IMR-90 (cell line): Measurements from ENCODE around the gene ANAPC7.

ENCODE experiments used
- MAFK ChIP-seq: IDR thresholded peaks from 2 replicates; pipeline ENCODE4 v1.6.1; 2012; ENCODE audit warnings: low read depth, low read length, improper control_type of control experiment
- MXI1 ChIP-seq: IDR thresholded peaks from 2 replicates; pipeline ENCODE4 v1.6.1; 2012; ENCODE audit warnings: low read depth, mild to moderate bottlenecking, low read length, moderate library complexity, borderline replicate concordance
- POLR2A ChIP-seq: IDR thresholded peaks from 2 replicates; pipeline ENCODE4 v1.6.1; 2012; ENCODE audit warnings: mild to moderate bottlenecking, low read depth, low read length
- RAD21 ChIP-seq: IDR thresholded peaks from 2 replicates; pipeline ENCODE4 v1.6.1; 2012; ENCODE audit warnings: low read length, improper control_type of control experiment
- RCOR1 ChIP-seq: IDR thresholded peaks from 2 replicates; pipeline ENCODE4 v1.6.1; 2012; ENCODE audit warnings: mild to moderate bottlenecking, low read length, improper control_type of control experiment; ENCODE audit not compliant: insufficient replicate concordance
- TF ChIP-seq, protein P1 (sequence below): conservative IDR thresholded peaks from 2 replicates; pipeline ENCODE4 v1.5.1; 2012; ENCODE audit warnings: mild to moderate bottlenecking, low read depth, low read length, improper control_type of control experiment
- TF ChIP-seq, protein P2 (sequence below): fragments of 150-350 bp; IDR thresholded peaks from 2 replicates; pipeline ENCODE4 v1.6.1; 2017; ENCODE audit warnings: mild to moderate bottlenecking, antibody characterized with exemption, low read length, low read depth

DNA sequence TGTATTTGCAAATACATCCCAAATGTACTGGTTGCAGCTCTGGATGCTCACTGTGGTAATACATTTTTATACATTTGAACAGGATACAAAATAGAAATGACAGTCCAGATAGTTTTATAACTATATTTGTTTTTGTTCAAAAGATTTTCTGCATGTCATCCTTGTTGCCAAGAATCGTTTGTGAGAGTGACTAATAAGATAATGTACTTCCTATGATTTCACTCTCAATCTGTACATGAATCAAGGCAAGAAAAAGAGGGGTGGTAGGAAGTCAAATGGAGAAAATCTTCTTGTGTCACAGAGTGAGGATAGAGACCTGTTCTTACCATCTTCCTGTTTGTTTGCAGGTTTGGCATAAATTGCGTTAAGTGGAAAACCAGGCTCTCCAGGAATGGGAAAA lies 32.7 kb upstream of the ANAPC7 start:
- no peak for TF ChIP-seq MAFK
- TF ChIP-seq, protein P1, sequence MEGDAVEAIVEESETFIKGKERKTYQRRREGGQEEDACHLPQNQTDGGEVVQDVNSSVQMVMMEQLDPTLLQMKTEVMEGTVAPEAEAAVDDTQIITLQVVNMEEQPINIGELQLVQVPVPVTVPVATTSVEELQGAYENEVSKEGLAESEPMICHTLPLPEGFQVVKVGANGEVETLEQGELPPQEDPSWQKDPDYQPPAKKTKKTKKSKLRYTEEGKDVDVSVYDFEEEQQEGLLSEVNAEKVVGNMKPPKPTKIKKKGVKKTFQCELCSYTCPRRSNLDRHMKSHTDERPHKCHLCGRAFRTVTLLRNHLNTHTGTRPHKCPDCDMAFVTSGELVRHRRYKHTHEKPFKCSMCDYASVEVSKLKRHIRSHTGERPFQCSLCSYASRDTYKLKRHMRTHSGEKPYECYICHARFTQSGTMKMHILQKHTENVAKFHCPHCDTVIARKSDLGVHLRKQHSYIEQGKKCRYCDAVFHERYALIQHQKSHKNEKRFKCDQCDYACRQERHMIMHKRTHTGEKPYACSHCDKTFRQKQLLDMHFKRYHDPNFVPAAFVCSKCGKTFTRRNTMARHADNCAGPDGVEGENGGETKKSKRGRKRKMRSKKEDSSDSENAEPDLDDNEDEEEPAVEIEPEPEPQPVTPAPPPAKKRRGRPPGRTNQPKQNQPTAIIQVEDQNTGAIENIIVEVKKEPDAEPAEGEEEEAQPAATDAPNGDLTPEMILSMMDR = no peak
- no peak for TF ChIP-seq RCOR1
- TF ChIP-seq, protein P2, sequence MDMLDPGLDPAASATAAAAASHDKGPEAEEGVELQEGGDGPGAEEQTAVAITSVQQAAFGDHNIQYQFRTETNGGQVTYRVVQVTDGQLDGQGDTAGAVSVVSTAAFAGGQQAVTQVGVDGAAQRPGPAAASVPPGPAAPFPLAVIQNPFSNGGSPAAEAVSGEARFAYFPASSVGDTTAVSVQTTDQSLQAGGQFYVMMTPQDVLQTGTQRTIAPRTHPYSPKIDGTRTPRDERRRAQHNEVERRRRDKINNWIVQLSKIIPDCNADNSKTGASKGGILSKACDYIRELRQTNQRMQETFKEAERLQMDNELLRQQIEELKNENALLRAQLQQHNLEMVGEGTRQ = no peak
- TF ChIP-seq POLR2A = no peak
- no peak for TF ChIP-seq MXI1
- no peak for TF ChIP-seq RAD21
